Astrocyte (in vitro differentiated cells and primary cell): ENCODE measurements around the gene LRP1B. TPM values are rescaled to one million over a fixed set of nuclear protein-coding genes. Genes with fewer than 3 reads are reported as not detected.

Experiments
- DNase-seq: peaks from one replicate; pipeline ENCODE4 v3.0.0-alpha.2; 2010; ENCODE audit warnings: low read depth
- FAIRE-seq: peaks from 2 replicates; lab custom pipeline; 2011; peaks lifted over from hg19 to GRCh38; lab: Jason Lieb, UNC
- H2AFZ ChIP-seq: 2 replicates; pipeline ENCODE4 v1.6.0; 2012; ENCODE audit warnings: low read depth, low read length, inconsistent platforms
- H3K27ac ChIP-seq: 2 replicates; pipeline ENCODE4 v1.5.1; 2011; ENCODE audit warnings: low read depth, low read length, inconsistent platforms
- H3K27me3 ChIP-seq: 2 replicates; pipeline ENCODE4 v1.6.0; 2011; ENCODE audit warnings: low read length, inconsistent platforms; ENCODE audit not compliant: insufficient read depth
- H3K36me3 ChIP-seq: 2 replicates; pipeline ENCODE4 v1.5.1; 2011; ENCODE audit warnings: low read length, inconsistent platforms; ENCODE audit not compliant: insufficient read depth
- H3K4me1 ChIP-seq: 2 replicates; pipeline ENCODE4 v1.5.1; 2011; ENCODE audit warnings: low read length, inconsistent platforms; ENCODE audit not compliant: insufficient read depth
- H3K4me2 ChIP-seq: 2 replicates; pipeline ENCODE4 v1.6.0; 2012; ENCODE audit warnings: low read length, inconsistent platforms
- H3K4me3 ChIP-seq: 2 replicates; pipeline ENCODE4 v1.5.1; 2011; ENCODE audit warnings: low read depth, mild to moderate bottlenecking, low read length, inconsistent platforms; ENCODE audit not compliant: insufficient read depth
- H3K79me2 ChIP-seq: 2 replicates; pipeline ENCODE4 v1.6.0; 2012; ENCODE audit warnings: mild to moderate bottlenecking, low read length, inconsistent platforms; ENCODE audit not compliant: insufficient read depth
- H3K9ac ChIP-seq: 2 replicates; pipeline ENCODE4 v1.6.0; 2012; ENCODE audit warnings: mild to moderate bottlenecking, low read length, inconsistent platforms
- H3K9me3 ChIP-seq: 2 replicates; pipeline ENCODE4 v1.5.1; 2012; ENCODE audit warnings: low read depth, mild to moderate bottlenecking, low read length, inconsistent platforms; ENCODE audit not compliant: insufficient read depth
- H4K20me1 ChIP-seq: 2 replicates; pipeline ENCODE4 v1.6.0; 2012; ENCODE audit warnings: low read length, inconsistent platforms; ENCODE audit not compliant: insufficient read depth
- H3K27ac Mint-ChIP-seq: one replicate; pipeline ENCODE4 v1.8.0; 2021; ENCODE audit warnings: mild to moderate bottlenecking, mixed read lengths; ENCODE audit not compliant: unreplicated experiment
- H3K27me3 Mint-ChIP-seq: one replicate; pipeline ENCODE4 v1.8.0; 2021; ENCODE audit warnings: low read depth, mixed read lengths; ENCODE audit not compliant: unreplicated experiment
- H3K36me3 Mint-ChIP-seq: one replicate; pipeline ENCODE4 v1.8.0; 2021; ENCODE audit warnings: low read depth, mixed read lengths; ENCODE audit not compliant: unreplicated experiment
- H3K4me1 Mint-ChIP-seq: one replicate; pipeline ENCODE4 v1.8.0; 2021; ENCODE audit warnings: low read depth, mixed read lengths; ENCODE audit not compliant: unreplicated experiment
- H3K4me3 Mint-ChIP-seq: one replicate; pipeline ENCODE4 v1.8.0; 2021; ENCODE audit warnings: mild to moderate bottlenecking, moderate library complexity, mixed read lengths; ENCODE audit not compliant: unreplicated experiment
- H3K9me3 Mint-ChIP-seq: one replicate; pipeline ENCODE4 v1.8.0; 2021; ENCODE audit warnings: mild to moderate bottlenecking, mixed read lengths; ENCODE audit not compliant: unreplicated experiment
- EZH2 ChIP-seq: IDR thresholded peaks from 2 replicates; pipeline ENCODE4 v1.6.1; 2012; ENCODE audit warnings: mild to moderate bottlenecking, low read length, inconsistent platforms; ENCODE audit not compliant: insufficient read depth
- total RNA-seq: library from RNA; stranded (reverse); gene quantifications from 2 replicates; pipeline ENCODE4 v1.2.1, GENCODE V29; 2021
- TF ChIP-seq, protein P1 (sequence below): IDR thresholded peaks from 2 replicates; pipeline ENCODE4 v1.5.1; 2011; ENCODE audit warnings: low read depth, mild to moderate bottlenecking, inconsistent platforms, low read length, moderate library complexity; ENCODE audit not compliant: insufficient read depth

The LRP1B gene
- total RNA-seq, 1 donor from 2014 or later: 1.5 TPM

DNA sequence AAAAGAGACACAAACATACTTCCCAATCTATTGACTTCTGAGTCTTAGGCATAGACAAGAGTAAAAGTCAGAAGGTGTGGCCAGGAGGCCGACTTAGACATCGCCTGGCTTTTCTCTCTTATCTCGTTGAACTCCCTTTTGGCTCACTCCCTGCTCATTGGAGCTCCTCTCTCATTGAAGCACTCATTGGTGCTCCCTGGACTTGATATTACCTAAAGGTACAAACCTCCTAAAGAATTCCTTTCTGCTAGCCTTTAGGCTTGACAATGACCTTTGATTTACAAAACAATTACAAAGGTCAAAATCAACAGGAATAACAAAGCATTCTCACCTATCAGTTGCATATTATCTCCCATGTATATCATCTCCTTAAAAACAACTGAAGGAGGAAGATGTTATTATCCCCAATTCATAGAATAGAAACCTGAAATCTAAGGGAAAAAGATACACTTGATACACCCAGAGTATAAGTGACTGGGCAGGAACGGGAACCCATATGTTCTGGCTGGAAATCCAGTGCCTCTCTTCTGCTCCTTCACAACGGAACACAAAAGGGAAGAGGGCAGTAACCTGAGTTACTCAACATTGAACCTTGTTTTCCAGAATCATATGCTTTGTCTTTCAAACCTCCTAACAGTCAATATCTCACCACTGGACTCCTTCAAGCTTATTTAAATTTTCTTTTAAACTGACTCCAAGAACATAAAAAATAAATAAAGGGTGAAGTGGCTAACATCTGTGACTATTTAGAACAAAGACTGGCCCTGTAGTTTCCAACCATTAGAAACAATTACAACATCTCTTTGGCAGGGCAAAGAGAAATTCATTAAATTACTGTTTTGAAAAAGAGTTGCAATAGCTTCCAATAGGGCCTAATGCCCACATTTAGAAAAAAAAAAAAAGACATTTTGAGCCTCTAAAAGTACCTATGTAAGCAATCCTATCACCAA, 1247.9 kb downstream of the LRP1B start:
- TF ChIP-seq, protein P1, sequence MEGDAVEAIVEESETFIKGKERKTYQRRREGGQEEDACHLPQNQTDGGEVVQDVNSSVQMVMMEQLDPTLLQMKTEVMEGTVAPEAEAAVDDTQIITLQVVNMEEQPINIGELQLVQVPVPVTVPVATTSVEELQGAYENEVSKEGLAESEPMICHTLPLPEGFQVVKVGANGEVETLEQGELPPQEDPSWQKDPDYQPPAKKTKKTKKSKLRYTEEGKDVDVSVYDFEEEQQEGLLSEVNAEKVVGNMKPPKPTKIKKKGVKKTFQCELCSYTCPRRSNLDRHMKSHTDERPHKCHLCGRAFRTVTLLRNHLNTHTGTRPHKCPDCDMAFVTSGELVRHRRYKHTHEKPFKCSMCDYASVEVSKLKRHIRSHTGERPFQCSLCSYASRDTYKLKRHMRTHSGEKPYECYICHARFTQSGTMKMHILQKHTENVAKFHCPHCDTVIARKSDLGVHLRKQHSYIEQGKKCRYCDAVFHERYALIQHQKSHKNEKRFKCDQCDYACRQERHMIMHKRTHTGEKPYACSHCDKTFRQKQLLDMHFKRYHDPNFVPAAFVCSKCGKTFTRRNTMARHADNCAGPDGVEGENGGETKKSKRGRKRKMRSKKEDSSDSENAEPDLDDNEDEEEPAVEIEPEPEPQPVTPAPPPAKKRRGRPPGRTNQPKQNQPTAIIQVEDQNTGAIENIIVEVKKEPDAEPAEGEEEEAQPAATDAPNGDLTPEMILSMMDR: no peak
- TF ChIP-seq EZH2: no peak
- H3K4me3 Mint-ChIP-seq: no peak overlapping the region

DNA sequence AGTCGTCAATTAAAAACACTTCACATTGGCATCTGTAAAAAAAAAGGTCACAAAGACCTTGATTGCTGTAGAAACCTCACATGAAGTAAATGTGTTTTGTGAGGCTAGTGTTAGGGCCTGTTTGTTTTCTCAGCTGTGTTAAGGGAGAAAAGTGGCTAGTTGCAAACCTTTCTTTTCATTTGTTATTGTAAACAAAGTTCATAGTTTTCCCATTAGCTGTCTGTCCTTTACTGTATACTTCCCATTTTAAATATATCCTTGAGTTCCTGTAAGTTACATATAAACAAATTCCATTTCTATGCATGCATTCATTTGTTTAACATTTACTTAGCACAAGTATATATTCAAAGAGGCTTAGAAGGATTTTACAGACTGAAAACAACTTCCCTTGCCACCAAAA, 1250.2 kb downstream of the LRP1B start:
- no peak overlapping the region for H3K27ac Mint-ChIP-seq
- Histone ChIP-seq H3K27ac (no peak overlapping the region), H3K4me3 (no peak overlapping the region), H3K79me2 (no peaks in the 10 kb centered on the region), H3K36me3 (no peaks in the 10 kb centered on the region), H3K4me1 (no peaks in the 10 kb centered on the region), H3K27me3 (no peaks in the 10 kb centered on the region), H4K20me1 (no peaks in the 10 kb centered on the region), H2AFZ (no peak overlapping the region), H3K9me3 (no peaks in the 10 kb centered on the region), H3K9ac (no peak overlapping the region), H3K4me2 (no peak overlapping the region)
- no peak overlapping the region for H3K4me3 Mint-ChIP-seq
- H3K4me1 Mint-ChIP-seq: no peaks in the 10 kb centered on the region
- no peaks in the 10 kb centered on the region for H3K27me3 Mint-ChIP-seq
- TF ChIP-seq, protein P1: no peak
- TF ChIP-seq EZH2: no peak
- H3K9me3 Mint-ChIP-seq: peaks cover 3% of the 10 kb centered on the region
- DNase-seq: peak; percentile 18
- no peaks in the 10 kb centered on the region for H3K36me3 Mint-ChIP-seq
- no peak for FAIRE-seq

More for the DNA sequence above, 1247.9 kb downstream of the LRP1B start:
- Mint-ChIP-seq H3K4me1 (no peaks in the 10 kb centered on the region), H3K27me3 (no peaks in the 10 kb centered on the region), H3K27ac (no peak overlapping the region), H3K9me3 (no peaks in the 10 kb centered on the region), H3K36me3 (no peaks in the 10 kb centered on the region)
- H3K79me2 ChIP-seq: no peaks in the 10 kb centered on the region
- DNase-seq (no peak), FAIRE-seq (no peak)
- H3K27me3 ChIP-seq: no peaks in the 10 kb centered on the region
- H2AFZ ChIP-seq: no peak overlapping the region
- H4K20me1 ChIP-seq: no peaks in the 10 kb centered on the region
- H3K4me1 ChIP-seq: no peaks in the 10 kb centered on the region
- H3K27ac ChIP-seq: no peak overlapping the region
- H3K9me3 ChIP-seq: no peaks in the 10 kb centered on the region
- H3K4me3 ChIP-seq: no peak overlapping the region
- H3K4me2 ChIP-seq: no peak overlapping the region
- H3K9ac ChIP-seq: no peak overlapping the region
- H3K36me3 ChIP-seq: no peaks in the 10 kb centered on the region

DNA sequence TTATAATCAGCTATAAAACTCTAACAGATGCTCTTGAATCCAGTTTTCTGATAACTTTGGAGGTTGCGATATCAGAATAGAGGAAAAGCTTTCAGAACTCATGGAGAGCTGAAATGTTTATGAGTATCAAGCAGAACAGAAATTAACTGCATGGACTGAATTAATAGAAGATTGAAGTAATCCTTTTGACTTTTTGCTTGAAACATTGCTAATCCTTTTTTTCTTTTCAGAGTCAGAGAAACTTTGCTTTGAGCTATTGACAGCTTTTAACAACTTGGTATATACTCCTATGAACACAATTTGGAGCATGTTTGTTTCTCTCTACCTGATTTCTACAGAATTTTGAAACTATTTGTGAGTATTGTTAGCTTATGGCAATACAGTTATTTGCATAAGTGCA, 1254.8 kb downstream of the LRP1B start:
- no peaks in the 10 kb centered on the region for H3K4me1 Mint-ChIP-seq
- H3K36me3 ChIP-seq: no peaks in the 10 kb centered on the region
- no peaks in the 10 kb centered on the region for H3K9me3 ChIP-seq
- no peaks in the 10 kb centered on the region for H3K36me3 Mint-ChIP-seq
- no peak overlapping the region for H3K4me2 ChIP-seq
- FAIRE-seq: no peak
- no peaks in the 10 kb centered on the region for H4K20me1 ChIP-seq
- H3K4me3 Mint-ChIP-seq: no peak overlapping the region
- H3K27ac Mint-ChIP-seq: no peak overlapping the region
- no peak overlapping the region for H3K9ac ChIP-seq
- no peak overlapping the region for H3K4me3 ChIP-seq
- no peaks in the 10 kb centered on the region for H3K27me3 ChIP-seq
- no peaks in the 10 kb centered on the region for H3K4me1 ChIP-seq
- H2AFZ ChIP-seq: no peak overlapping the region
- no peaks in the 10 kb centered on the region for H3K79me2 ChIP-seq
- no peaks in the 10 kb centered on the region for H3K27me3 Mint-ChIP-seq
- H3K9me3 Mint-ChIP-seq: peaks cover 5% of the 10 kb centered on the region
- TF ChIP-seq EZH2: no peak
- DNase-seq: no peak
- H3K27ac ChIP-seq: no peak overlapping the region
